Activated CD8-positive, alpha-beta memory T cell treated with anti-CD3 and anti-CD28 coated beads for 36 hours (primary cell): ENCODE measurements around the gene CCL20. TPM values are rescaled to one million over a fixed set of nuclear protein-coding genes. Genes with fewer than 3 reads are reported as not detected.

ENCODE experiments used
- CTCF ChIA-PET: fragments of 350-600 bp; sonication (Branson Sonifier 250); formaldehyde crosslinking; loops from one replicate; lab custom pipeline; 2021; ENCODE audit warnings: antibody characterized with exemption; lab: Charles Lee
- POLR2A ChIA-PET: fragments of 350-600 bp; sonication (Branson Sonifier 250); formaldehyde crosslinking; loops from one replicate; lab custom pipeline; 2021; ENCODE audit warnings: antibody characterized with exemption; lab: Charles Lee
- total RNA-seq, 2 experiments: library from RNA; stranded (reverse); gene quantifications; one replicate each; pipeline ENCODE4 v1.2.3, GENCODE V29; 2021

The CCL20 gene
- total RNA-seq, 2 experiments from 2014 or later = 5.7 to 6.0 TPM

GRCh38 chr2:227862741-227863588 is 49.3 kb downstream of the CCL20 start:
- POLR2A ChIA-PET = no interaction called here

GRCh38 chr2:227864161-227864756 is 50.6 kb downstream of the CCL20 start:
- ChIA-PET CTCF (no interaction called here), POLR2A (no interaction called here)

More at GRCh38 chr2:227862741-227863588, 49.3 kb downstream of the CCL20 start:
- CTCF ChIA-PET = interaction anchor here (1.0 to 1.9 kb wide), 3 partner anchors 9 to 205 kb away, joined by 3 to 7 read pairs (median 4); partner anchors contain the start of gene DAW1

GRCh38 chr2:227865291-227865690 is 51.6 kb downstream of the CCL20 start:
- CTCF ChIA-PET = no interaction called here
- POLR2A ChIA-PET = no interaction called here

Other genes starting within 250 kb of the CCL20 start
- not detected for gene SCYGR2, start 214.9 kb upstream of the CCL20 start, total RNA-seq
- gene SCYGR3, start 199.0 kb upstream of the CCL20 start, total RNA-seq = not detected
- gene SCYGR4, start 196.3 kb upstream of the CCL20 start, total RNA-seq = not detected
- not detected for gene SCYGR5, start 147.0 kb upstream of the CCL20 start, total RNA-seq
- not detected for gene SLC19A3, start 95.8 kb upstream of the CCL20 start, total RNA-seq
- gene SCYGR6, start 89.1 kb upstream of the CCL20 start, total RNA-seq = not detected
- gene SCYGR7, start 85.5 kb upstream of the CCL20 start, total RNA-seq = not detected
- gene SCYGR8, start 67.9 kb upstream of the CCL20 start, total RNA-seq = not detected
- gene DAW1, start 57.8 kb downstream of the CCL20 start, total RNA-seq = not detected